ENCODE data around the gene ELOVL6.
"Not testable (repeated sequence)": the region's sequence is repeated elsewhere in the genome, so short reads cannot be mapped to it uniquely, and the experiment has no call there.

ELOVL6 gene

GRCh38 chr4:110059556-110060191 lies 138.7 kb downstream of the ELOVL6 start:
- no peak overlapping the region for H3K4me3 ChIP-seq (ENCODE audit: low read length)
- DNase-seq (ENCODE audit: low read depth, low spot score): no peak

GRCh38 chr4:110058677-110059076 lies 139.7 kb downstream of the ELOVL6 start:
- no peak for DNase-seq (ENCODE audit: low read depth, low spot score)
- no peak overlapping the region for H3K4me3 ChIP-seq (ENCODE audit: low read length)

GRCh38 chr4:110055158-110055768 lies 143.2 kb downstream of the ELOVL6 start:
- no peak for DNase-seq (ENCODE audit: low read depth, low spot score)
- no peak overlapping the region for H3K4me3 ChIP-seq (ENCODE audit: low read length)

- no peak overlapping the region for H3K4me3 ChIP-seq (ENCODE audit: low read length)
- DNase-seq (ENCODE audit: low read depth, low spot score): peak; percentile 39
Observed at GRCh38 chr4:110049951-110050925, 148.2 kb downstream of the ELOVL6 start.

- no peak for DNase-seq (ENCODE audit: low read depth, low spot score)
Observed at GRCh38 chr4:110046588-110047049, 151.8 kb downstream of the ELOVL6 start.

GRCh38 chr4:110042545-110043517 lies 155.6 kb downstream of the ELOVL6 start:
- H3K4me3 ChIP-seq (ENCODE audit: low read length): no peak overlapping the region
- no peak for DNase-seq (ENCODE audit: low read depth, low spot score)

More at GRCh38 chr4:110046588-110047049, 151.8 kb downstream of the ELOVL6 start:
- H3K4me3 ChIP-seq (ENCODE audit: low read length): no peak overlapping the region

- no peak for DNase-seq (ENCODE audit: low read depth, low spot score)
- H3K4me3 ChIP-seq (ENCODE audit: low read length): no peak overlapping the region
Observed at GRCh38 chr4:110041735-110042134, 156.7 kb downstream of the ELOVL6 start.

- not testable (repeated sequence) for DNase-seq (ENCODE audit: low read depth, low spot score); H3K4me3 ChIP-seq (ENCODE audit: low read length)
Observed at GRCh38 chr4:110039164-110039563, 159.3 kb downstream of the ELOVL6 start.

GRCh38 chr4:110034026-110034393 lies 164.4 kb downstream of the ELOVL6 start:
- no peak overlapping the region for H3K4me3 ChIP-seq (ENCODE audit: low read length)
- no peak for DNase-seq (ENCODE audit: low read depth, low spot score)

- no peak for DNase-seq (ENCODE audit: low read depth, low spot score)
- no peak overlapping the region for H3K4me3 ChIP-seq (ENCODE audit: low read length)
Observed at GRCh38 chr4:110033355-110034025, 164.9 kb downstream of the ELOVL6 start.

- no peak overlapping the region for H3K4me3 ChIP-seq (ENCODE audit: low read length)
- peak; percentile 11 for DNase-seq (ENCODE audit: low read depth, low spot score)
Observed at GRCh38 chr4:110032603-110033002, 165.8 kb downstream of the ELOVL6 start.

GRCh38 chr4:110025718-110026117 lies 172.7 kb downstream of the ELOVL6 start:
- no peak for DNase-seq (ENCODE audit: low read depth, low spot score)
- no peak overlapping the region for H3K4me3 ChIP-seq (ENCODE audit: low read length)

- DNase-seq (ENCODE audit: low read depth, low spot score): no peak
Observed at GRCh38 chr4:110025056-110025455, 173.4 kb downstream of the ELOVL6 start.

GRCh38 chr4:110022457-110022856 lies 176.0 kb downstream of the ELOVL6 start:
- H3K4me3 ChIP-seq (ENCODE audit: low read length): no peak overlapping the region
- no peak for DNase-seq (ENCODE audit: low read depth, low spot score)

More at GRCh38 chr4:110025056-110025455, 173.4 kb downstream of the ELOVL6 start:
- no peak overlapping the region for H3K4me3 ChIP-seq (ENCODE audit: low read length)

GRCh38 chr4:110020646-110021443 lies 177.6 kb downstream of the ELOVL6 start:
- H3K4me3 ChIP-seq (ENCODE audit: low read length): no peak overlapping the region
- DNase-seq (ENCODE audit: low read depth, low spot score): no peak

- no peak overlapping the region for H3K4me3 ChIP-seq (ENCODE audit: low read length)
- DNase-seq (ENCODE audit: low read depth, low spot score): no peak
Observed at GRCh38 chr4:110020139-110020538, 178.3 kb downstream of the ELOVL6 start.

- no peak overlapping the region for H3K4me3 ChIP-seq (ENCODE audit: low read length)
- no peak for DNase-seq (ENCODE audit: low read depth, low spot score)
Observed at GRCh38 chr4:110019153-110019552, 179.3 kb downstream of the ELOVL6 start.
